Stomach smooth muscle (tissue), 2 donors: Measurements from ENCODE around the gene TNNT2.

Experiments
- H3K27ac ChIP-seq: one replicate; pipeline ENCODE4 v1.7.0; 2013; ENCODE audit warnings: mild to moderate bottlenecking, low read length, inconsistent platforms
- H3K27me3 ChIP-seq, 2 donors: one replicate each; pipeline ENCODE4 v1.7.0; 2013; ENCODE audit warnings: low read length in 2 of 2; ENCODE audit not compliant: insufficient read depth in 2 of 2, control insufficient read depth in 1 of 2
- H3K36me3 ChIP-seq, 2 donors: one replicate each; pipeline ENCODE4 v1.7.0; 2013; ENCODE audit warnings: low read length in 2 of 2; ENCODE audit not compliant: control insufficient read depth in 2 of 2, insufficient read depth in 2 of 2
- H3K4me1 ChIP-seq: one replicate; pipeline ENCODE4 v1.7.0; 2013; ENCODE audit warnings: low read length; ENCODE audit not compliant: control insufficient read depth, insufficient read depth
- H3K4me3 ChIP-seq, 2 donors: one replicate each; pipeline ENCODE4 v1.7.0; 2013; ENCODE audit warnings: low read length in 2 of 2
- H3K9ac ChIP-seq, 2 donors: one replicate each; pipeline ENCODE4 v1.7.0; 2013; ENCODE audit warnings: low read length in 2 of 2, mild to moderate bottlenecking in 1 of 2
- H3K9me3 ChIP-seq, 2 donors: one replicate each; pipeline ENCODE4 v1.7.0; 2013; ENCODE audit warnings: low read length in 2 of 2; ENCODE audit not compliant: control insufficient read depth in 2 of 2
- donor health status: healthy.
- donor health status: Pancreatic carcinoma.

TNNT2 gene

DNA sequence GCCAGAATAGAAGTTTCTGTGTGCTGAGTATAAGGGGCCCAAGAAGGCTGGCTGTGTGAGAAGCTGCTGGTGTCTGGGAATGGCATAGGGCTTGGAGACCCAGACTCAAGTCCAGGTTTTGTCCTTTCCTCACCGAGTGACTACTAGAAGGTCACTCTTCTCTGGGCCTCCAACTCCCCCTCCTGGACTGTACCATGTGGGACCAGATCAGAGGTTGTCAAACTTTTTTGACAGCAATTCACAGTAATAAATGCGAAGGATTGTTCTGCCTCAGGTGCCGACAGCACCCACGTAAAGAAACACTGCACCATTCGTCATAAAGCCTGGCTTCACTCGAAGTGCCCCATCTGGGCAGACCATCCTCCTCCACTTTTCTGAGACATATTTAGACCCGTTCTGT lies 65.2 kb downstream of the TNNT2 start:
- Histone ChIP-seq H3K9ac (no peak overlapping the region), H3K4me3 (no peak overlapping the region), H3K4me1 (no peaks in the 10 kb centered on the region), H3K27ac (no peak overlapping the region), H3K36me3 (no peaks in the 10 kb centered on the region), H3K9me3 (no peaks in the 10 kb centered on the region), H3K27me3 (peaks cover 8 to 11% of the 10 kb centered on the region in 2 donors)

GRCh38 chr1:201311356-201312011 lies 66.0 kb downstream of the TNNT2 start:
- H3K27ac ChIP-seq = no peak overlapping the region

GRCh38 chr1:201310986-201311355 lies 66.5 kb downstream of the TNNT2 start:
- no peaks in the 10 kb centered on the region for H3K4me1 ChIP-seq
- no peak overlapping the region for H3K27ac ChIP-seq
- H3K36me3 ChIP-seq = no peaks in the 10 kb centered on the region
- no peak overlapping the region for H3K9ac ChIP-seq
- H3K27me3 ChIP-seq = peaks cover 10 to 11% of the 10 kb centered on the region in 2 donors
- H3K4me3 ChIP-seq = no peak overlapping the region
- H3K9me3 ChIP-seq = no peaks in the 10 kb centered on the region

More at GRCh38 chr1:201311356-201312011, 66.0 kb downstream of the TNNT2 start:
- no peak overlapping the region for H3K4me3 ChIP-seq
- no peak overlapping the region for H3K9ac ChIP-seq
- no peaks in the 10 kb centered on the region for H3K9me3 ChIP-seq
- H3K27me3 ChIP-seq = peaks cover 10 to 11% of the 10 kb centered on the region in 2 donors
- H3K36me3 ChIP-seq = no peaks in the 10 kb centered on the region
- no peaks in the 10 kb centered on the region for H3K4me1 ChIP-seq

DNA sequence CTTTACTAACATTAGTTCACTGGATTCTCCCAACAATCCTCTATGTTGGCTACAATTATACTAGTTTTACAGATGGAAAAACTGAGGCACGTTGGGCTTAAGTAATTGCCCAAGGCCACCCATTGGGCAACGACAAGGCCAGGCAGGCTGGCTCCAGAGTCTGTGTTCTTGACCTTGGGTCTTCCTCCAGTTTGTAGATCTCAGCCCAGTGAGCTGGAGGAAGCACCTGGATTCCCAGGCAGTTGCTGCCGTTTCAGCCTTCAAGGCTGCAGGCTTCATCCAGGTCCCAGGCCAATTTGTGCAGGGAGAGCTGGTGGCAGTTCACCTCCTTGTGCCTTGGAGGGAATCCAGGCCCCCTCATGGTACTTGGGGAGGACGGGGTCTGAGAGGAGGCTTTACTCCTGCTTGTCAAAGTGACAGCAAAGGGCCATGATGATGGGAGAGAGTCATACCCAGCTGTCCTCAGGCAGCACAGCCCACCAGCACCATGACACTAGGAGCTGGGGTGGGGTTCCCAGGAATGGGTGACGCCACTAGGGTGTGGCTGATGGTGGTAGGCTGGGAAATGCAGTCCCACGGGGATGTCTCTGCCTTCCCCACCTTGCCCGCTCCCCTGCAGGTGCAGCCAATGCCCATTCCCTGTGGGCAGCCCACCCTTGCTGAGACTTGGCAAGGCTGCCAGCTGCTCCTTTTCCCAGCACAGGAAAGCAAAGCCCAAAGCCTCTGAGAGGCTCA lies 67.1 kb downstream of the TNNT2 start:
- peaks cover 11 to 12% of the 10 kb centered on the region in 2 donors for H3K27me3 ChIP-seq
- no peak overlapping the region for H3K4me3 ChIP-seq
- H3K9ac ChIP-seq = no peak overlapping the region
- H3K27ac ChIP-seq = no peak overlapping the region
- no peaks in the 10 kb centered on the region for H3K9me3 ChIP-seq
- H3K4me1 ChIP-seq = no peaks in the 10 kb centered on the region
- H3K36me3 ChIP-seq = no peaks in the 10 kb centered on the region

DNA sequence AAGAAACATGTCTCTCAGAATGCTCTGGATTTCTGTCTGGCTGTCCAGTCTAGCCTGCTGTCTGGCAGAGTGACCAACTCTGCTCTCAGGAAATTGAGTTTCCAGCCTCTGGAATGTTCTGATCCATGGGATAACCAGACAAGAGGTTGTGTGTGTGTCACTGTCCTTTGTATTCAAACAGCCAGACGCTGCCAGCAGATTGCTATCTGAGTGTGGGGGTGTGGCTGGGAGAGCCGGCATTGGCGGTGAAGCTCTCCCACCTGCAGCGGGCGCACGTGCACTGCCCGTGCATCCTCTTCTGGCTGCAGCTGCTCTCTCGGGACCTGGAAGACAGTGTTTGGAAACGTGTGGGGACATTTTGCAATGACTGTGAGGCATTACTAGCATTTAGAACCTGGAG lies 68.1 kb downstream of the TNNT2 start:
- Histone ChIP-seq H3K4me1 (no peaks in the 10 kb centered on the region), H3K36me3 (no peaks in the 10 kb centered on the region), H3K4me3 (no peak overlapping the region), H3K9ac (no peak overlapping the region), H3K27me3 (peaks cover 11 to 14% of the 10 kb centered on the region in 2 donors), H3K27ac (no peak overlapping the region), H3K9me3 (no peaks in the 10 kb centered on the region)
